Jurkat, Clone E6-1 (cell line): ENCODE data around the gene ZSCAN5B. TPM values are rescaled to one million over a fixed set of nuclear protein-coding genes. Genes with fewer than 3 reads are reported as not detected.
"Not testable (repeated sequence)": the region's sequence is repeated elsewhere in the genome, so short reads cannot be mapped to it uniquely, and the experiment has no call there.

Source experiments
- DNase-seq: peaks from one replicate; pipeline ENCODE4 v3.0.0-alpha.2; 2011; ENCODE audit warnings: low read depth, low spot score
- H3K4me3 ChIP-seq: 2 replicates; pipeline ENCODE4 v1.5.1; 2011; ENCODE audit warnings: mild to moderate bottlenecking, low read length, control low read depth, moderate library complexity
- polyA plus RNA-seq: library from polyadenylated mRNA; unstranded; fragments of >200 nt; gene quantifications from one replicate; pipeline ENCODE4 v1.2.1, GENCODE V29; 2012; ENCODE audit warnings: missing spikeins; ENCODE audit not compliant: insufficient read length, insufficient read depth

ZSCAN5B gene
- polyA plus RNA-seq: not detected

DNA sequence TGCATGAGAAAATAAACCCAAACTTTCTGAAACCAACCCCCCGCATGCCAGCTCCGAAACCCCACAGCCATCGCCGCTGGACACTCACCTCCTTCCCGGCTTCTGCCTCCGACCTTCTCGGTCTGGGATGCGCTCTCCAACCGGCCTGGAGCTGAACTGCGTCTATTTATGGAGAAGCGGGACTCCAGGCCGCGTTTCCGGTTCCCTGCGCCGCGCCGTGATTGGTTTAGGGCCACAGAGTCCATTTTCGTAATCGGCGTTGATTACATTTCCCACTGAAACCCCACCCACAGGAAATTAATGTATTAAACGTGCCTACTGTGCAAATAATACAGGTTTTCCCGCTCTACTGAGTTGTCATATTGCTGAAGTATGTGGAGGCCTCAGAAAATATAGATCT lies at the start of gene ZSCAN5B:
TSS of gene ZSCAN5B (minus strand) at position 138 of the 400 bp plus-strand sequence. CDS start 4,731 bp downstream, outside the sequence.
- not testable (repeated sequence) for H3K4me3 ChIP-seq, DNase-seq

DNA sequence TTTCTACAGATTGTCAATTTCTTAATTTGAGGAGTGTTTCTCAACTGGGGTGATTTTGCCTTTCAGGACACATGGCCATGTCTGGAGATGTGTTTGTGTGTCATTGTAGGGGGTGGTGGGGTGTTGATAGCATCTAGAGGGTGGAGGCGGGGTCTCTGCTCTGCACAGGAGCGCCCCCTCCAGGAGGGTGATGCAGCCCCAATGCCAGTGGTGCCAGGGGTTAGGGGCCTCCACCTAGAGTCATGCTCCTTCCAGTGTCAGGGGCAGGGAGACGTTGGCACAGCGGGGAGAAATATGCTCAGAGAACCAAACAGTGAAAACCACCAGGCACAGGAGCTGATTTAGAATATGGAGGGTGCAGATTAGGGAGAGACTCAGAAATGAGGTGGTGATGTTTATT lies 48.2 kb upstream of the ZSCAN5B start:
- not testable (repeated sequence) for H3K4me3 ChIP-seq, DNase-seq

DNA sequence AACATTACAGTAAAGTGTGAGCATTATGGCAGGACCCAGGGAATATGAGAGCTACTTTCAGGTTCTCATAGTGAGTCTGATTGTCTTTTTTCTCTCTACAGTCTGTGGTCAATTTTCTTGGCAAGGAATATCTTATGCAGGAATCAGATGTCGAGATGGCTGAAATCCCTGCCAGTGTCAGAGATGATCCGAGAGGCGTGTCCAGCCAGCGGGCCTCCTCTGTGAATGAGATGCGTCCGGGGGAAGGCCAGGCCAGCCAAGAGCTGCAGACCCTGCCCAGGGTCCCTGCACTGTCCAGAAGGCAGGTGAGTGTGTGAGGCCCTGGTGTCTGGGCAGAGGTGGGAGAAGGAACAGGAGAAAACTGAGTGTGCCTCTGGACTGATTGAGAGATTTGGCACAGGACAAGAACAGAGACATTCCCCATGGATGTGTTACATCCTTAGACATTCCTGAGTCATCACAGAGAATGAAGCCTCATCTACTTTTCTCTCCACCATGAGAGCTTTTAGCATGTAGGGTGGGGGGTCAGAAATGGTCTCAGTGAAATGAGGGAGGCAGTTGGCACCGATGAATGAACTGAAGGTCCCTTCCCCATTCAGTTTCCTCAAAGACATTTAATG lies 47.6 kb upstream of the ZSCAN5B start:
- no peak for DNase-seq
- H3K4me3 ChIP-seq: no peak overlapping the region

GRCh38 chr19:56223481-56223880 lies 25.9 kb upstream of the ZSCAN5B start:
- DNase-seq: no peak
- H3K4me3 ChIP-seq: no peak overlapping the region

- H3K4me3 ChIP-seq: no peak overlapping the region
- no peak for DNase-seq
Observed at GRCh38 chr19:56222901-56223300, 25.3 kb upstream of the ZSCAN5B start.

DNA sequence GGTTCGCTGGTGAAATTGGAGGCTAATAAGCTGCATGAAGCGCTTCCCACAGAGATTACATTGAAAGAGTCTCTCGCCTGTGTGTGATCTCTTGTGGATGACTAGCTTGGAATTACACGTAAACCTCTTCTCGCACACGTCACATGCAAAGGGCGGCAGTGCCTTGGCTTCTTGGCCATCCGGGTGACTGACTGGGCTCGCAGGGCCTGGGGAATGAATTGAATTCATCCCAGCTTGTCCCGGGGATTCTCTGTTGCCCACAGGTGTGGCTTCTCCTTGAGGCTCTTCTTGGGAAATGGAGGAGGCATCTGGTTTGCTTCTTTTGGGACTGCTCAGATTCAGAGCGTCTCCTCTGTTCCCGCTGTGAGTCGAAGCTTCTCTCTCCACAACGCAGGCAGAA lies 24.3 kb upstream of the ZSCAN5B start:
- H3K4me3 ChIP-seq: no peak overlapping the region
- no peak for DNase-seq

DNA sequence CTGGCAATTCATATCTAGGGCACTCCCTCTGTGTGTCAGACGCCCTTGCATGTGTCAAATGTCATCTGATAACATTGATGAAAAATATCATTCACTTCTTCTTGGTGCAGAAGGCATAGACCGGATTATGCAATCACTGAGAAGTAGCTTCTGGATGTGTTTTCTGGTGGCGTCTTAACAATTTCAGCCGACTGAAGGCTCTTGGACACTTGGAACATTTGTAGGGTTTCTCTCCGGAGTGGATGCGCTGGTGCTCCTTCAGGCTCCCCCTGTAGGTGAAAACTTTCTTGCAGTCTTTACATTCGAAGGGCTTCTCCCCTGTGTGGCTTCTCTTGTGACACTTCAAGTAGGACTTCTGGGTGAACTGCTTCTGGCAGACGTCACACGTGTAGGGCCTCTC lies 23.9 kb upstream of the ZSCAN5B start:
- H3K4me3 ChIP-seq, DNase-seq: not testable (repeated sequence)

GRCh38 chr19:56218961-56219360 lies 21.4 kb upstream of the ZSCAN5B start:
- no peak for DNase-seq
- no peak overlapping the region for H3K4me3 ChIP-seq

GRCh38 chr19:56217039-56217949 lies 19.7 kb upstream of the ZSCAN5B start:
- DNase-seq: peak; percentile 28
- H3K4me3 ChIP-seq: no peak overlapping the region

DNA sequence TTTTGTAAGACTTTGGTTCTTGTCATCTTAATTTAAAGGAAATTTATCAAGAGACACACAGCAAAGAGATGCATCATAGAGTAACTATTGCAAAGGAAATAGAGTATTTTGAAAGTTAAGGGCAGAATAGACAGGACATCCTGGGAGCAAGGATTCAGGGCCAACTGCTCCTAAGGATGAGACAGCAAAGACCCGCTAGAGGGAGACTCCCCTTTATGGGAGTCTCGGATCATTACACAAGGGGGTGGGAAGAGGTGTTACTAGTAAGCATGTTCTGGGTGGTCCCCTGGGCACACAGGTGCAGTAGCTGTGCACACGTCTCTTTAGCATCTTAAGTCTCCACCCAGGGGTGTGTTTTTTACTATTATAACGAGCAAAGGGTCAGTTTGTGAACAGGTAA lies 14.1 kb upstream of the ZSCAN5B start:
- H3K4me3 ChIP-seq: no peak overlapping the region
- DNase-seq: no peak

- DNase-seq: not testable (repeated sequence)
Observed at GRCh38 chr19:56210036-56210435, 12.5 kb upstream of the ZSCAN5B start.

GRCh38 chr19:56209091-56209490 lies 11.5 kb upstream of the ZSCAN5B start:
- no peak overlapping the region for H3K4me3 ChIP-seq
- DNase-seq: no peak

More at GRCh38 chr19:56210036-56210435, 12.5 kb upstream of the ZSCAN5B start:
- H3K4me3 ChIP-seq: not testable (repeated sequence)

DNA sequence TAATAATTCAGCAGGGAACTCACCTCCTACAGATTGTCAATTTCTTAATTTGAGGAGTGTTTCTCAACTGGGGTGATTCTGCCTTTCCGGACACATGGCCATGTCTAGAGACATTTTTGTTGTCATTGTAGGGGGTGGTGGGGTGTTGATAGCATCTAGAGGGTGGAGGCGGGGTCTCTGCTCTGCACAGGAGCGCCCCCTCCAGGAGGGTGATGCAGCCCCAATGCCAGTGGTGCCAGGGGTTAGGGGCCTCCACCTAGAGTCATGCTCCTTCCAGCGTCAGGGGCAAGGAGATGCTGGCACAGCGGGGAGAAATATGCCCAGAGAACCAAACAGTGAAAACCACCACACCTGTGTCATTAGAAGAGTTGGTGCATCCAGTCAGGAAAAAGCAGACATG lies 10.0 kb upstream of the ZSCAN5B start:
- H3K4me3 ChIP-seq, DNase-seq: not testable (repeated sequence)

- no peak within 1 kb of the TSS for H3K4me3 ChIP-seq
Observed at GRCh38 chr19:56201973-56202372, 4.4 kb upstream of the ZSCAN5B start, which contains the start of gene ZSCAN5C. Gene ZSCAN5C (plus strand): TSS chr19:56202273. CDS start chr19:56205914, 3,641 bp downstream.

DNA sequence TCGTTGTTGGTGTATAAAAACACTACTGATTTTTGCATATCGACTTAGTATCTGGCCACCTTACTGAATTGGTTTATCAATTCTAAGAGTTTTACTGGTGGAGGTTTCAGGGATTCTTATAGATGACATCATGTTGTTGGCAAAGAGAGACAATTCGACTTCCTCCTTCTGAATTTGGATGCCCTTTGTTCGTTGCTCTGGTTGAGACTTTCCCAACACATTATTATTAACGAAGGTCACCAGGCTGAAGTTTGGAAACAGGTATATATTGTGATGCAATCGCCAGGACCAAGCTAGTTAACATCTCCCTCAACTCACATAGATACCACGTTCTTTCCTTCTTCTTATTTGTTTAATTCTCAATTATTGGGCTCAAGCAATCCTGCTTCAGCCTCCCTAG lies 2.1 kb upstream of the ZSCAN5B start:
- no peak overlapping the region for H3K4me3 ChIP-seq
- no peak for DNase-seq

More at GRCh38 chr19:56201973-56202372, 4.4 kb upstream of the ZSCAN5B start, which contains the start of gene ZSCAN5C:
- DNase-seq: no peak

DNA sequence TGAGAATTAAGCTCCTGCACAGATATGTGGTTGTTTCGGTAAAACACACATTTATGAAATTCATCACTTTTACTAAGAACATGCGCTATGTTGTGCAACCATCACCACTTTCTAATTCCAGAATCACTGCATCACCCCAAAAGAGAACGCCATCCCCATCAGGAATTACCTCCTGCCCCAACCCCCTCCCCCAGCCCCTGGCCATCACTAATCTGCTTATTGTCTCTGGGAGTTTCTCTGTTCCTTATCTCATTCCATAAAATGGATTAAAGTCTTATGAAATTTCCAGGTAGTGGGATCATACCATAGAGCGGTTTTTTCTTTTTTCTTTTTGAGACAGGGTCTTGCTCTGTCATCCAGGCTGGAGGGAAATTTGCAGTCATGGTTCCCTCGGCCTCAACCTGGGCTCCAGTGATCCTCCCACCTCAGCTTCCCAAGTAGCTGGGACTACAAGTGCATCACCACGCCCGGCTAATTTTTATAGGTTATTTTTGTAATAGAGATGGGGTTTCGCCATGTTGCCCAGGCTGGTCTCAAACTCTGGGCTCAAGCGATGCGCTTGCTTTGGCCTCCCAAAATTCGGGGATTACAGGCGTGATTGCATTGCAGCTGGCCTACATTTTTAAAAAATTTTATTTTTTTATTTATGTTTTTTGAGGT lies 3.5 kb downstream of the ZSCAN5B start:
- DNase-seq: no peak
- H3K4me3 ChIP-seq: no peak overlapping the region

DNA sequence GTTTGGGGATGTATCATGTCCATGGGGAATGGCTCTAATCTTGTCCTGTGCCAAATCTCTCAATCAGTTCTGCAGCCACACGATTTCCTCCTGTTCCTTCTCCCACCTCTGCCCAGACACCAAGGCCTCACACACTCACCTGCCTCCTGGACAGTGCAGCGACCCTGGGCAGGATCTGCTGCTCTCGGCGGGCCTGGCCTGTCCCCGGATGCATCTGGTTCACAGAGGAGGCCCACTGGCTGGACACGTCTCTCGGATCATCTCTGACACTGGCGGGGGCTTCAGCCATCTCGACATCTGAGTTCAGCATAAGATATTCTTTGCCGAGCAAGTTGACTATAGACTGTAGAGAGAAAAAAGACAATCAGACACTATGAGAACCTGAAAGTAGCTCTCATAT lies 5.9 kb downstream of the ZSCAN5B start:
- no peak overlapping the region for H3K4me3 ChIP-seq
- no peak for DNase-seq

DNA sequence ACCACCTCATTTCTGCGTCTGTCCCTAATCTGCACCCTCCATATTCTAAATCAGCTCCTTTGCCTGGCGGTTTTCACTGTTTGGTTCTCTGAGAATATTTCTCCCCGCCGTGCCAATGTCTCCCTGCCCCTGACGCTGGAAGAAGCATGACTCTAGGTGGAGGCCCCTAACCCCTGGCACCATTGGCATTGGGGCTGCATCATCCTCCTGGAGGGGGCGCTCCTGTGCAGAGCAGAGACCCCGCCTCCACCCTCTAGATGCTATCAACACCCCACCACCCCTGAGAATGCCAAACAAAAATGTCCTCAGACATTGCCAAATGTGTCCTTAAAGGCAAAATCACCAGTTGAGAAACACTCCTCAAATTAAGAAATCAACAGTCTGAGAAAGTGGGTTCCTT lies 6.5 kb downstream of the ZSCAN5B start:
- no peak for DNase-seq
- no peak overlapping the region for H3K4me3 ChIP-seq

- DNase-seq: no peak
- H3K4me3 ChIP-seq: no peak overlapping the region
Observed at GRCh38 chr19:56189785-56190184, 7.8 kb downstream of the ZSCAN5B start.
